GM12872 (cell line): ENCODE results near the gene NEMF.

Experiments
- TF ChIP-seq, protein P1 (sequence below): IDR thresholded peaks from 3 replicates; pipeline ENCODE4 v1.5.1; 2011; ENCODE audit warnings: low read depth, mild to moderate bottlenecking, low read length, moderate library complexity; ENCODE audit not compliant: insufficient read depth

The NEMF gene

DNA sequence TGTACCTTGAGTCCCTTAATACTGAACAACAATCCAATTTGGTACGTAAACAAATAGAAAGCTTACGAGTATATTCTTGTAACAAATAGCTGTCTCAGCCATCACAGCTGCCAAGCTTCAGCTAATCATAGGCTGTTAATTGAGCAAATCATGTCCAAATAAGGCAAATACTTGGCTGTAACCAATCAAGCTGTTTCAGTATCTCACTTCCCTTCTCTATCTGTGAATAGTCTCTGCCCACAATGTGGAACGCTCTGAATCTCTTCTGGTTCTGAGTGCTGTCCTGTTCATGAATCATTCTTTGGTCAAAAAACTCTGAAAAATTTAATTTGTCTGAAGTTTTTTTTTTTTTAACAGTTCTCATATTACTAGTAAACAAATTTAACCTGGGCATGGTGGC is 5.8 kb upstream of the NEMF start:
- TF ChIP-seq, protein P1, sequence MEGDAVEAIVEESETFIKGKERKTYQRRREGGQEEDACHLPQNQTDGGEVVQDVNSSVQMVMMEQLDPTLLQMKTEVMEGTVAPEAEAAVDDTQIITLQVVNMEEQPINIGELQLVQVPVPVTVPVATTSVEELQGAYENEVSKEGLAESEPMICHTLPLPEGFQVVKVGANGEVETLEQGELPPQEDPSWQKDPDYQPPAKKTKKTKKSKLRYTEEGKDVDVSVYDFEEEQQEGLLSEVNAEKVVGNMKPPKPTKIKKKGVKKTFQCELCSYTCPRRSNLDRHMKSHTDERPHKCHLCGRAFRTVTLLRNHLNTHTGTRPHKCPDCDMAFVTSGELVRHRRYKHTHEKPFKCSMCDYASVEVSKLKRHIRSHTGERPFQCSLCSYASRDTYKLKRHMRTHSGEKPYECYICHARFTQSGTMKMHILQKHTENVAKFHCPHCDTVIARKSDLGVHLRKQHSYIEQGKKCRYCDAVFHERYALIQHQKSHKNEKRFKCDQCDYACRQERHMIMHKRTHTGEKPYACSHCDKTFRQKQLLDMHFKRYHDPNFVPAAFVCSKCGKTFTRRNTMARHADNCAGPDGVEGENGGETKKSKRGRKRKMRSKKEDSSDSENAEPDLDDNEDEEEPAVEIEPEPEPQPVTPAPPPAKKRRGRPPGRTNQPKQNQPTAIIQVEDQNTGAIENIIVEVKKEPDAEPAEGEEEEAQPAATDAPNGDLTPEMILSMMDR, result no peak

DNA sequence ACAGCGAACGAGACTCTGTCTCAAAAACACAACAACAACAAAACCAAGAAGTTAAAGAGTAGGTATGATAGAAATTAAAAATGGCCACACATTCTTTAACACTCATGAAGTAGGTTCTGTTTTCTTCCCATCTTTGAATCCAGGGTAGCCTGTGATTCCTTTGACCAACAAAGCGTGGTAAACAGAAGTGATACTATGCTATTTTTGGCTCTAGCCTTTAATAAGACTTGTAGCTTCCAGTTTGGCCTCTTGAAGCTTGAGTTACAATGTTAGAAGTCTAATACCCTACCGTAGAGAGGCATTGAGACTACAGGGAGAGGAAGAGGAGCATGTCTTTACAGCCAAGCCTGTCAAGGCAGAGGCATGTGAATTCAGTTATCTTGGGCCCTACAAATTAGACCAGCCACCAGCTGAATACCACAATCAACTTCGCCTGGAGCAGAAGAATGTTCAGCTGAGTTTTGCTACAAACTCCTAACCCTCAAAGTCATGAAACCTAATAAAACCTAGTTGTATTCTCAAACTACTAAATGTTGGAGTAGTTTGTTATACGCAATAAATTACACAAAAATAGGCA is 4.9 kb upstream of the NEMF start:
- TF ChIP-seq, protein P1, result no peak

DNA sequence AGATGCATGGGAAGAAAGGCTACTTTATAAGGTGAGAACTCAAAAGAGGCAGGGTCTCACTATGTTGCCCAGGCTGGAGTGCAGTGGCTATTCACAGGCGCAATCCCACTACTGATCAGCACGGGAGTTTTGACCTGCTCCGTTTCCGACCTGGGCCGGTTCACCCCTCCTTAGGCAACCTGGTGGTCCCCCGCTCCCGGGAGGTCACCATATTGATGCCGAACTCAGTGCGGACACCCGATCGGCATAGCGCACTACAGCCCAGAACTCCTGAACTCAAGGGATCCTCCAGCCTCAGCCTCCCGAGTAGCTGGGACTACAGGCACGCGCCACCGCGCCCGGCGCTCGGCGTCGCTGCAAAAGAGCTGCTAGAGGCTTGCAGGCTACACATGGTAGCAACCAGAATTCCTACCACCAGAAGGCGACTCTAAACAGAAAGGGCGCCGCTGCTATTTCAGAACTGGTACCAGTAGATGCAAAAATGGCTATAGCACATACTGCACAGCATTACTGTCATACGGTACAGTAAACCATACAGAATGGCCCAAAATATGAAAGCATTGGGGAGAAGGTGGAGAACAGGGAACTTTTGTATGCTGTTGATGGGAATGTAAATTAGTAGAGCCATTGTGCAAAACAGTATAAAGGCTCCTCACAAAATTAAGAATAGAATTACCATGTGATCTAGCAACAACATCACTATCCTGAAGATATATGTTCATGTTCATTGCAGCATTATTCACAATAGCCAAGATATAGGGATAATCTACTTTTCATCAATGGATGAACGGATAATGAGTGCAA is 1.2 kb upstream of the NEMF start:
- TF ChIP-seq, protein P1, result peak; percentile 50

DNA sequence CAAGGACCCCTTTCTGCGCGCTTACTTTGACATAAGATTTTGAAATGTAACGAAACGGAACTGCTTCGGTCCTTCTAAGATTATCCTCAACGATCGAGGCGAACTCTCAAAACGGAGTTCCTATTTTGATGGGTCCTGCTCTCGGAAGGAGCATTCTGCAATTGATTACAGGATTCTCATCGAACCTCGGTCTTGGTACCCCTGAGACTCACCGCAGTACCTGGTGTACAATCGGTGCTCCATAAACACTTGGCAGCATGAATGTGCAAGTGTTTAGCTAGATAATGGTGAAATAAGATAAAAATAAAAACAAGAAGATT is 530 bp upstream of the NEMF start:
- TF ChIP-seq, protein P1, result no peak

DNA sequence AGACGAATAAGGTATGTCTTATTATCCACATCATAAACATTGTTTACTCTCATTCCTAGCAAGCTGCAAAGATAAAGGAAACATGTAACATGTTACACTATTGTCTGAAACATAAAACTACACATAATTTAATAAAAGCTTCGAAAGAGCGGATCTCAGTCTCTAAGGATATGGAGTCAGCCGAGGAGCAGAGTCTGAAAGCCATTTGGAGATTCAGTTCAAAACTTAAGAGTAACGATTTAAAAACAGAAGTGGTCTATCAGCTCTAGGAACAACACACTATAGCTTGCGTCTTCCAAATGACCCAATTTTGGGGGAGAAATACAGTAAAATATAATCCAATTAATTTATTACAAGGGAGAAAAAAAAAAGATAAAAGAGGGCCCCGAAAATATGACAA is 775 bp downstream of the NEMF start:
- TF ChIP-seq, protein P1, result no peak

DNA sequence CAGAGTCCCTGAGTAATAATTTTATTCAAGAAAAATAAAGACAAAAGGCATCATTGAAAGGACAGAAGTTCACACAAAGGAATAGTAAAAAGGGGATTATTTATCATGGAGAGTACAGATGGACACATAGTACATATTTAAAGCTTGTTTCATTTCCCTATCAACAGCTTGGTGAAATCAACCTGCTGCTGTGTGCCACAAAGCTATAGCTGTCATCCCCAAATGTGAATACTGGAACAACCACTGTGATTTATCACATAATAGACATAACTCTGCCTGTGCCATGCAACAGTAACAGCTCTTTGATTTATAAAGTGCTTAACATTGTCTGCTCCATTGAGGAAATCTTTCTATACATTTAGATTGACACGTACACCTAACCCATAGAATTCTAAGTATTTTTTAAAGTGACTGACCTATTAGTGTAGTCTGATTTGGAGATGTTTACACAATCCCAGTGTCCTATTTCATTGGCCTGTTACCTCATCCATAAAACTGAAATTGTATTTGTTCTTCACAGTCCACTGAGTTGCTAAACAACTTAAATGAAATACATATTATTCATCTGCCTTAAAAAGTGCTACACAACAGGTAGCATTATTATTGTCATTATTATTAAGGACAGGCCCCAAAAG is 3.3 kb downstream of the NEMF start:
- TF ChIP-seq, protein P1, result no peak

DNA sequence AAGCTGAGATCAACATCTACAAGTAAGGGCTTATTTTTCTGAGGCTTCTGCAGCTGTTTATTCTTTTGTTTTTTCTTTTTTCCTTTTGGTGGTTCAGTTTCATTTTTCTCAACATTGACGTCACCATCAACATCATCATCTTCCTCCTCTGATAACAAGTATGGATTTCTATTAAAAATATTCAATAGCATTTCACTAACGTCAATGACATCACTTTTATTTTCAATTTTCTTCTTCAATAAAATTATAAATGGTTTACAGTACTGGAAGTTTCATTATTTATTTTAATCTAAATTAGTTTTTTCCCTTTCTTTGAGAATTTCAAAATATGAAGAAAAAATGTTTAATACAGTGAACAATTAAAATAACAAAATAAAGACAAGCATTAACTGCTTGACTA is 23.9 kb downstream of the NEMF start:
- TF ChIP-seq, protein P1, result no peak
